Heart right ventricle (tissue), 16 donors: ENCODE results near the gene KCTD13. TPM values are rescaled to one million over a fixed set of nuclear protein-coding genes. Genes with fewer than 3 reads are reported as not detected.

Source experiments
- ATAC-seq, 8 donors: fragments of 200-7000 bp; cut with Tn5 transposase; one replicate each; pipeline ENCODE4 v1.9.1; 2020; ENCODE audit warnings: mild to moderate bottlenecking in 8 of 8, moderate library complexity in 8 of 8, moderate number of reproducible peaks in 1 of 8
- DNase-seq, 2 donors: peaks; one replicate each; pipeline ENCODE4 v3.0.0-alpha.2; 2020
- H3K27ac ChIP-seq, 10 donors: fragments of 200-600 bp; sonication (generic) in 2 of 10; one replicate each; pipeline versions ENCODE4 v1.5.0 to v1.8.0; 2020 to 2022; ENCODE audit warnings: mild to moderate bottlenecking in 3 of 10
- H3K27me3 ChIP-seq, 7 donors: fragments of 200-600 bp; one replicate each; pipeline ENCODE4 v1.8.0; 2021 to 2022; ENCODE audit warnings: mild to moderate bottlenecking in 2 of 7
- H3K36me3 ChIP-seq, 9 donors: fragments of 200-600 bp; sonication (generic) in 1 of 9; one replicate each; pipeline versions ENCODE4 v1.5.0 to v1.8.0; 2020 to 2022; ENCODE audit warnings: mild to moderate bottlenecking in 2 of 9
- H3K4me1 ChIP-seq, 9 donors: fragments of 200-600 bp; sonication (generic) in 1 of 9; one replicate each; pipeline versions ENCODE4 v1.5.0 to v1.8.0; 2020 to 2022; ENCODE audit warnings: mild to moderate bottlenecking in 4 of 9
- H3K4me3 ChIP-seq, 10 donors: fragments of 200-600 bp; sonication (generic) in 2 of 10; one replicate each; pipeline versions ENCODE4 v1.5.0 to v1.8.0; 2020 to 2022; ENCODE audit warnings: mild to moderate bottlenecking in 7 of 10, moderate library complexity in 2 of 10
- H3K9me3 ChIP-seq, 11 donors: fragments of 200-600 bp in 10 of 11; sonication (generic) in 2 of 11; one replicate each; pipeline versions ENCODE4 v1.5.0 to v1.8.0; 2013 to 2022; ENCODE audit warnings: mild to moderate bottlenecking in 2 of 11, control low read depth in 1 of 11, moderate library complexity in 1 of 11
- WGBS, 2 donors: extraction: QIAGEN DNeasy Blood & Tissue Kit; methylation state at CpG; one replicate each; pipeline ENCODE4 v1.1.7; 2013; ENCODE audit warnings: inconsistent platforms in 1 of 2; 5-methylcytosine and 5-hydroxymethylcytosine counted together
- intact Hi-C, 10 donors: fragments of 100-400 bp; cut with DNase I; formaldehyde crosslinking; loops; one replicate each; pipeline versions ENCODE4 v1.11.1 to v1.14.2; 2022
- long read RNA-seq, 3 donors: library from polyadenylated mRNA; unstranded; transcript quantifications; one replicate each; pipeline ENCODE4 v2.0.0, GENCODE V29; 2020 to 2021
- polyA plus RNA-seq, 2 donors: library from polyadenylated mRNA; stranded (reverse); fragments of 200-250 nt; gene quantifications; one replicate each; pipeline ENCODE4 v1.2.3, GENCODE V29; 2013
- total RNA-seq, 10 donors: library from RNA; stranded (reverse); fragmentation: NEBNext Ultra II Directional in 3 of 10; extraction: Animal tissue kit (Norgen Biotek cat#: 25700) in 3 of 10; gene quantifications; one replicate each; pipeline versions ENCODE4 v1.2.1 to v1.2.4, GENCODE V29; 2021 to 2023
- TF ChIP-seq, protein P1 (sequence below), 9 donors: fragments of 200-600 bp; sonication (generic) in 2 of 9; IDR thresholded peaks; one replicate each; pipeline versions ENCODE4 v1.5.0 to v1.8.0; 2021 to 2022; ENCODE audit warnings: antibody characterized with exemption in 9 of 9, mild to moderate bottlenecking in 5 of 9, moderate library complexity in 1 of 9
- donor health status: Arrhythmogenic right ventricular cardiomyopathy.
- donor health status: ischemic (EF 13 %, LVEDD 7.1; RV severe dilation, severe dysfunction).
- donor health status: healthy with polysubstance abuse.
- donor health status: DM: no; HTN: yes; CAD: no.
- donor health status: DM: no; HTN: no; CAD: no.
- donor health status: ischemic (EF 25% LVEDD 6.9; RV normal size, moderate dysfunction).
- donor health status: ischemic (EF 25% LVEDD 5.7; RV mildly dilated, moderate dysfunction).
- donor health status: healthy.
- donor health status: DM: yes; HTN: yes; CAD: no.
- donor health status: Ischemic cardiomyopathy.
- donor health status: ischemic (EF 35%, LVEDD 5.7; RV mildly dilated, moderate dysfunction).
- donor health status: nonischemic (EF 11% LVEDD 7.7; RV severe dilation, severe dysfunction).
- donor health status: DM: yes; HTN: yes; CAD: no.
- donor health status: PGD.
- donor health status: ischemic (EF 29% LVEDD 5.4; RV normal size, mild dysfunction).
- donor health status: nonischemic (EF 23%, LVEDD 6.1; RV moderate dilation, normal function).

The KCTD13 gene, protein sequence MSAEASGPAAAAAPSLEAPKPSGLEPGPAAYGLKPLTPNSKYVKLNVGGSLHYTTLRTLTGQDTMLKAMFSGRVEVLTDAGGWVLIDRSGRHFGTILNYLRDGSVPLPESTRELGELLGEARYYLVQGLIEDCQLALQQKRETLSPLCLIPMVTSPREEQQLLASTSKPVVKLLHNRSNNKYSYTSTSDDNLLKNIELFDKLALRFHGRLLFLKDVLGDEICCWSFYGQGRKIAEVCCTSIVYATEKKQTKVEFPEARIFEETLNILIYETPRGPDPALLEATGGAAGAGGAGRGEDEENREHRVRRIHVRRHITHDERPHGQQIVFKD
- 1 to 10 TPM; 5.4 to 8.2 (median 7.3) TPM for total RNA-seq
- polyA plus RNA-seq = 10 to 100 TPM in 1 of 2 donors, 1 to 10 TPM in 1; 5.2 to 18.0 TPM
- long read RNA-seq, donor 1, partial matches to known transcripts = 0 of 6 reads
- long read RNA-seq, donor 1, other reads (novel, unspliced or antisense) = 1 of 6 reads
- long read RNA-seq, donor 2, full-length matches to known transcripts = 3 of 3 reads
- long read RNA-seq, donor 2, partial matches to known transcripts = 0 of 3 reads
- long read RNA-seq, donor 2, other reads (novel, unspliced or antisense) = 0 of 3 reads
- long read RNA-seq, donor 3, full-length matches to known transcripts = 5 of 10 reads
- long read RNA-seq, donor 3, partial matches to known transcripts = 0 of 10 reads
- long read RNA-seq, donor 3, other reads (novel, unspliced or antisense) = 5 of 10 reads

DNA sequence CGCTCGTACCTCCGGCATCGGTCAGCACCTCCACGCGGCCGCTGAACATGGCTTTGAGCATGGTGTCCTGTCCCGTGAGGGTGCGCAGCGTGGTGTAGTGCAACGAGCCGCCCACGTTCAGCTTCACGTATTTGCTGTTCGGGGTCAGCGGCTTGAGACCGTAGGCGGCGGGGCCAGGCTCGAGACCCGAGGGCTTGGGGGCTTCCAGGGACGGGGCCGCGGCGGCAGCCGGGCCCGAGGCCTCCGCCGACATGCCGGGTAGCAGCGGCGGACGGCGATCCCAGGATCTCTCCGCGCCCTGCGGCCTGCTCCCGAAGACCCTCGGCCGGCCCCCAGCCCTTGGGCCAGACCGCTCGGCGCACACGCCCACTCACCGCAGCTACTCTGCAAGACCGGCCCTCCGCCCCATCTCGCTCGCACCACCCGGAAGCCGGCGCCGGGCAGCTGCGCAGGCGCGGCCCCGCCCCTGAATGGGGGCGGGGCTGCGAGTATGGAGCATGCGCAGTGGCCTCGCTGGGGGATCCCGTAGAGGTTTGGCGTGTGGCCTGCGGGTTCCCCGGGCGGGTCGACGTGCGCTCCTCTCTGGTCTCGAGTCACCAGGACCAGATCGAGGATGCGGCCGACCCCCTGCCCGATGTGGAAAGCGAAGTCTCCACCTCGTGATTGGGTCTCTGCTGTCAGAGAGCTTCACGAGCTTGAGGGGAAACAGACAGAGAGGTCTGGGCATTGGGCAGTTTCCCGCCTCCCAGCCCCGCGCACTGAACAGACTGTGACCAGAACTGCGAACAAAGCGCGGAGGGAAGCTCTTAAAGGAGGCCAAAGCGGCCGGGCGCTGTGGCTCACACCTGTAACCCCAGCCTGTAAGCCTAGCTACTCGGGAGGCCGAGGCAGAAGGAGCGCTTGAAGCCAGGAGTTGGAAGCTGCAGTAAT is at the start of gene KCTD13:
KCTD13 (minus strand) TSS at position 446 of the 930 bp plus-strand sequence; CDS start at position 253, 193 bp downstream.
- TF ChIP-seq, protein P1, sequence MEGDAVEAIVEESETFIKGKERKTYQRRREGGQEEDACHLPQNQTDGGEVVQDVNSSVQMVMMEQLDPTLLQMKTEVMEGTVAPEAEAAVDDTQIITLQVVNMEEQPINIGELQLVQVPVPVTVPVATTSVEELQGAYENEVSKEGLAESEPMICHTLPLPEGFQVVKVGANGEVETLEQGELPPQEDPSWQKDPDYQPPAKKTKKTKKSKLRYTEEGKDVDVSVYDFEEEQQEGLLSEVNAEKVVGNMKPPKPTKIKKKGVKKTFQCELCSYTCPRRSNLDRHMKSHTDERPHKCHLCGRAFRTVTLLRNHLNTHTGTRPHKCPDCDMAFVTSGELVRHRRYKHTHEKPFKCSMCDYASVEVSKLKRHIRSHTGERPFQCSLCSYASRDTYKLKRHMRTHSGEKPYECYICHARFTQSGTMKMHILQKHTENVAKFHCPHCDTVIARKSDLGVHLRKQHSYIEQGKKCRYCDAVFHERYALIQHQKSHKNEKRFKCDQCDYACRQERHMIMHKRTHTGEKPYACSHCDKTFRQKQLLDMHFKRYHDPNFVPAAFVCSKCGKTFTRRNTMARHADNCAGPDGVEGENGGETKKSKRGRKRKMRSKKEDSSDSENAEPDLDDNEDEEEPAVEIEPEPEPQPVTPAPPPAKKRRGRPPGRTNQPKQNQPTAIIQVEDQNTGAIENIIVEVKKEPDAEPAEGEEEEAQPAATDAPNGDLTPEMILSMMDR (IDR thresholded peaks at IDR 0.05) = no peak
- WGBS, 2 donors = 0 to 1% methylated on average over 84 to 89 of the region's 89 CpGs

DNA sequence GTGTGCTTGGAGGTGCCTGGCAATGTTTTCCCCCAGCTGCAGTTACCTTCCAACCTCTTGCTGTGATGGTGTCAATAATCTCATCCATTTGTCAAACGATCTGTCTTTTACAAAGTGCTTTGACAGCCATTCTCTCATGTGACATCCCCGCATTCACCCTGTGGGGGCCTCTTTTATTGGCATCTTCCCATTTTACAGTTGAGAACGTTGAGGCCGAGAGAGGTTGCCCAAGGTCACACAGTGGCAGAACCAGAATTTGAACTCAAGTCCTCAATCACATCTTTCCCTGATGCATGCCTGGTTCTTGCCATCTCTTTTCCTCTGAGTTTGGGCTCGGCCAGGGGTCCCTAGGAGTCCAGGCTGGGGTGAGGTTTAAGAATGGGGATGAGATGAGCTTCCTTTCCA is 49.1 kb upstream of the KCTD13 start:
- Histone ChIP-seq H3K27me3 (no peaks in the 10 kb centered on the region), H3K4me3 (peak overlapping the region; percentile 69 to 99 (median 81)), H3K36me3 (peaks cover 0 to 54% (median 30%) of the 10 kb centered on the region in 9 donors), H3K27ac (peak overlapping the region; percentile 55 to 100 (median 94)), H3K4me1 (peaks cover 3 to 62% (median 53%) of the 10 kb centered on the region in 9 donors), H3K9me3 (no peaks in the 10 kb centered on the region)
- TF ChIP-seq, protein P1 (IDR thresholded peaks at IDR 0.05) = no peak
- ATAC-seq = no peak
- no peak for DNase-seq
- 49 to 55% methylated on average over 5 of the region's 5 CpGs for WGBS, 2 donors
- intact Hi-C loops = loop anchor here in 4 of 10 donors (2.0 to 10.0 kb wide), 4 partner anchors 20 to 170 kb away; partner anchors contain the start of genes HIRIP3 (in 2 of the 4), KCTD13 (in 1 of the 4), MAZ (in 1 of the 4) and PAGR1 (in 1 of the 4)

More for the DNA sequence above, at the start of gene KCTD13:
- intact Hi-C loops = loop anchor here in 7 of 10 donors (5.0 to 10.0 kb wide), 6 partner anchors 36 to 81 kb away; partner anchors contain the start of genes TAOK2 (in 2 of the 7), TMEM219 (in 2 of the 7), HIRIP3 (in 1 of the 7) and INO80E (in 1 of the 7)
- Histone ChIP-seq H3K4me1 (peaks cover 2 to 31% (median 23%) of the 10 kb centered on the region in 9 donors), H3K27me3 (no peaks in the 10 kb centered on the region), H3K27ac (peak within 1 kb of the TSS; percentile 18 to 92 (median 88)), H3K9me3 (no peaks in the 10 kb centered on the region), H3K36me3 (peaks cover 0 to 26% (median 13%) of the 10 kb centered on the region in 9 donors), H3K4me3 (peak within 1 kb of the TSS; percentile 83 to 100 (median 94))
- ATAC-seq (peak; percentile 97 to 99 (median 99)), DNase-seq (peak; percentile 85 to 88)

DNA sequence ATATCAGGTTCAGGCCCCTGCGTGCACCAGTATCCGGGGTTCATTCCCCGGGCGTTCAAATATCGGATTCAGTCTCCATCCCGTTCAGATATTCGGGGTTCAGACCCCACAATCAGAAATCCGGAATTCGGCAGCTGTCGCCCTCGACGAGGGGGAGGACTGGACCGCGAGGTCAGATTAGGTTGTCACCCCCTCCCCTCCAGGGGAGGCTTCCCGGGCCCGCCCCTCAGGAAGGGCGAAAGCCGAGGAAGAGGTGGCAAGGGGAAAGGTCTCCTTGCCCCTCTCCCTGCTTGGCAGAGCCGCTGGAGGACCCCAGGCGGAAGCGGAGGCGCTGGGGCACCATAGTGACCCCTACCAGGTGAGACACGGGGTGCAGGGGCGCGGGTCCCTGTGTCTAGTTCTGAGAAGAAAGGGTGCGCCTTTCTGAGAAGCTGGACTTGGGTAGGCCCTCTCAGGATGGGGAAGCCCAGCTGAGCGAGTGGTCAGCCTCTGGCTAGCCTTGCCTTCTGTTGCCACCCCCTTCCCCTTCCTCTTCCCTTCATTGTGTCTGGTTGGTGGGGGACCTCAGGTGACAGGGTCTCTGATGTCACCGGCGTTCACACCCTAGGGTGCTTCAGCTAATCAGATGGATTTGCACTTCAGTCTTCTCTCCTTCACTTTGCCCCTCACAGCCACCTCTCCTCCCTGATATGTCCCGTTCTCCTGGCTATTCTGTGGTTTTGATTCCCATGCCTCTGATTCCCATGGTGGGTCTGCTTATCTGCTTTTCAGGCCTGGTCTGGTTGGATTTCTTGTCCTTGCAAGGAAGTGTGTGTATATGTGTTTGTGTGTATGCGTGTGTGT is 48.5 kb upstream of the KCTD13 start:
- TF ChIP-seq, protein P1 (IDR thresholded peaks at IDR 0.05) = no peak
- intact Hi-C loops = loop anchor here in 6 of 10 donors (2.0 to 10.0 kb wide), 6 partner anchors 20 to 170 kb away; partner anchors contain the start of genes HIRIP3 (in 2 of the 6), KCTD13 (in 2 of the 6), ALDOA (in 1 of the 6) and MAZ (in 1 of the 6)

More for the DNA sequence above, 48.5 kb upstream of the KCTD13 start:
- ATAC-seq (peak; percentile 8 to 74 (median 41)), DNase-seq (peak; percentile 34 to 71)
- H3K27ac ChIP-seq = peak overlapping the region; percentile 85 to 100 (median 94)
- WGBS, 2 donors = 2 to 3% methylated on average over 31 of the region's 31 CpGs
- peaks cover 0 to 54% (median 28%) of the 10 kb centered on the region in 9 donors for H3K36me3 ChIP-seq
- H3K4me3 ChIP-seq = peak overlapping the region; percentile 69 to 99 (median 81)
- H3K4me1 ChIP-seq = peaks cover 3 to 56% (median 47%) of the 10 kb centered on the region in 9 donors
- H3K9me3 ChIP-seq = no peaks in the 10 kb centered on the region
- no peaks in the 10 kb centered on the region for H3K27me3 ChIP-seq
